RWPE2 (cell line): Measurements from ENCODE around the gene PRKACG.

Source experiments
- ATAC-seq: fragments of 200-7000 bp; cut with Tn5 transposase; 3 replicates; pipeline ENCODE4 v1.9.1; 2021; ENCODE audit warnings: low read depth
- DNase-seq: peaks from one replicate; pipeline ENCODE4 v3.0.0-alpha.2; 2020; ENCODE audit warnings: low spot score
- H3K27ac ChIP-seq: fragments of 450-650 bp; 2 replicates; pipeline ENCODE4 v1.5.1; 2017; ENCODE audit warnings: mild to moderate bottlenecking; ENCODE audit not compliant: poor library complexity, severe bottlenecking
- H3K27me3 ChIP-seq: fragments of 250-450 bp; sonication (Bioruptor Pico); 2 replicates; pipeline ENCODE4 v1.5.1; 2021; ENCODE audit warnings: mild to moderate bottlenecking, moderate library complexity; ENCODE audit not compliant: insufficient read depth, poor library complexity, severe bottlenecking
- H3K36me3 ChIP-seq: fragments of 250-450 bp; sonication (Bioruptor Pico); 2 replicates; pipeline ENCODE4 v1.5.1; 2020; ENCODE audit warnings: low read depth, mild to moderate bottlenecking, moderate library complexity
- H3K4me1 ChIP-seq: fragments of 250-450 bp; sonication (Bioruptor Pico); 2 replicates; pipeline ENCODE4 v1.5.1; 2021; ENCODE audit warnings: mild to moderate bottlenecking, moderate library complexity; ENCODE audit not compliant: insufficient read depth, poor library complexity, severe bottlenecking
- H3K4me3 ChIP-seq: fragments of 250-450 bp; sonication (Bioruptor Pico); 2 replicates; pipeline ENCODE4 v1.5.1; 2021; ENCODE audit warnings: mild to moderate bottlenecking, moderate library complexity; ENCODE audit not compliant: severe bottlenecking
- H3K9me3 ChIP-seq: fragments of 250-450 bp; sonication (Bioruptor Pico); 2 replicates; pipeline ENCODE4 v1.5.1; 2021; ENCODE audit warnings: mild to moderate bottlenecking, moderate library complexity; ENCODE audit not compliant: severe bottlenecking
- CTCF ChIP-seq: fragments of 450-650 bp; IDR thresholded peaks from one replicate; pipeline ENCODE4 v1.5.1; 2017; ENCODE audit warnings: mild to moderate bottlenecking, moderate library complexity; ENCODE audit not compliant: poor library complexity, severe bottlenecking

PRKACG gene

GRCh38 chr9:69014013-69014412 lies at the start of gene PRKACG:
Gene PRKACG, minus strand, starts transcription at chr9:69014113. Its CDS starts 21 bp downstream, at chr9:69014092.
- Histone ChIP-seq H3K9me3 (no peaks in the 10 kb centered on the region), H3K27ac (no peak within 1 kb of the TSS), H3K27me3 (no peaks in the 10 kb centered on the region), H3K4me1 (no peaks in the 10 kb centered on the region), H3K36me3 (no peaks in the 10 kb centered on the region), H3K4me3 (no peak within 1 kb of the TSS)
- ATAC-seq (no peak), DNase-seq (no peak)
- no peak for TF ChIP-seq CTCF

- no peak overlapping the region for H3K27ac ChIP-seq
- no peak for ATAC-seq
- no peak for TF ChIP-seq CTCF
- peaks cover 17% of the 10 kb centered on the region for H3K36me3 ChIP-seq
- no peak overlapping the region for H3K4me3 ChIP-seq
- DNase-seq = no peak
- no peaks in the 10 kb centered on the region for H3K27me3 ChIP-seq
- no peaks in the 10 kb centered on the region for H3K9me3 ChIP-seq
- no peaks in the 10 kb centered on the region for H3K4me1 ChIP-seq
These were observed 48.3 kb upstream of the PRKACG start for GRCh38 chr9:69062195-69062594.

DNA sequence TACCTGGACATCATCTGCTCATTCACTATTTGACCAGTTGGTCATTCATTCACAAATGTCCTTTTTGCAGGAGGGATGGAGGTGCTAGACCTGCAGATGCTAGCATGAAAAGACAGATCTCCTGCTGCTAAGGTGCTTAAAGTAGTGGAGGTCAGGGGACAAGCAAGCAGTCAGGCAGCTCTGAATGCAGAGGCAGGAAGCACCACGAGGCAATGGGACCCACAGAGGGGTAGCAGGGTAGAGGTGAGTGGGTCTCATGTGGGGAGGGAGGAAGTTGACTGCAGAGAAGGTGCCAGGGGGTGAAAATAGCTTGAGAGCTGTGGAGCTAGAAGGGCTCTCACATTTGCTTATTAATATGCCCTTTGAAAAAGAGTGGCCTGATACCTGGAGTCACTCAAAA lies 46.9 kb upstream of the PRKACG start:
- Histone ChIP-seq H3K27me3 (no peaks in the 10 kb centered on the region), H3K9me3 (no peaks in the 10 kb centered on the region), H3K27ac (no peak overlapping the region), H3K4me1 (no peaks in the 10 kb centered on the region), H3K36me3 (peaks cover 17% of the 10 kb centered on the region), H3K4me3 (no peak overlapping the region)
- no peak for DNase-seq
- no peak for ATAC-seq
- TF ChIP-seq CTCF = no peak

GRCh38 chr9:69058101-69058500 lies 44.2 kb upstream of the PRKACG start:
- DNase-seq (no peak), ATAC-seq (no peak)
- Histone ChIP-seq H3K4me1 (no peaks in the 10 kb centered on the region), H3K36me3 (peaks cover 15% of the 10 kb centered on the region), H3K9me3 (no peaks in the 10 kb centered on the region), H3K4me3 (no peak overlapping the region), H3K27me3 (no peaks in the 10 kb centered on the region), H3K27ac (no peak overlapping the region)
- TF ChIP-seq CTCF = no peak

- no peak for TF ChIP-seq CTCF
- Histone ChIP-seq H3K27me3 (no peaks in the 10 kb centered on the region), H3K36me3 (peaks cover 15% of the 10 kb centered on the region), H3K4me3 (no peak overlapping the region), H3K27ac (no peak overlapping the region), H3K9me3 (no peaks in the 10 kb centered on the region), H3K4me1 (no peaks in the 10 kb centered on the region)
- DNase-seq (no peak), ATAC-seq (no peak)
These were observed 42.4 kb upstream of the PRKACG start for GRCh38 chr9:69056191-69056815.
